ENCODE measurements around the gene COL9A3.

DNA sequence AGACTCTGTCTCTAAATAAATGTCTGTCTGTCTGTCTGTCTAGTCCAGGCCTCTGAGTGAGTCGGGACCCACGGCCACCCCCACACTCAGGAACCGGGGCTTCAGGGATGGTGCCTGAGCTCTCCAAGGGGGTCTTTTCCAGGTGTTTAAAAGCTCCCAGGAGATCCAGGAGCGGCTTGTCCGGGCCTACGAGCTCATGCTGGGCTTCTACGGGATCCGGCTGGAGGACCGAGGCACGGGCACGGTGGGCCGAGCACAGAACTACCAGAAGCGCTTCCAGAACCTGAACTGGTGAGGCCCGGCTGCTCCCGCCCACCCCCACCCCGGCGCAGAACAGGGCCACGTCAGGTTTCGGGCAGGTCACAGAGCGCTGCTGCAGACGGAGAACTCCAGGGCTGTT is 5.5 kb upstream of the COL9A3 start:
- TF ChIP-seq POLR2A (IDR thresholded peaks at IDR 0.05; ENCODE audit: low read depth, low read length) (no peak), POLR2AphosphoS5 (IDR thresholded peaks at IDR 0.05; ENCODE audit: low read depth, low read length) (no peak)

Data from GM12892 (cell line).